MV-4-11 (cell line): Measurements from ENCODE around the gene FIBP.
"Not testable (repeated sequence)": the region's sequence is repeated elsewhere in the genome, so short reads cannot be mapped to it uniquely, and the experiment has no call there.

Experiments
- DNase-seq: peaks from one replicate; lab custom pipeline; 2025; lab: John Stamatoyannopoulos, UW

Gene FIBP

DNA sequence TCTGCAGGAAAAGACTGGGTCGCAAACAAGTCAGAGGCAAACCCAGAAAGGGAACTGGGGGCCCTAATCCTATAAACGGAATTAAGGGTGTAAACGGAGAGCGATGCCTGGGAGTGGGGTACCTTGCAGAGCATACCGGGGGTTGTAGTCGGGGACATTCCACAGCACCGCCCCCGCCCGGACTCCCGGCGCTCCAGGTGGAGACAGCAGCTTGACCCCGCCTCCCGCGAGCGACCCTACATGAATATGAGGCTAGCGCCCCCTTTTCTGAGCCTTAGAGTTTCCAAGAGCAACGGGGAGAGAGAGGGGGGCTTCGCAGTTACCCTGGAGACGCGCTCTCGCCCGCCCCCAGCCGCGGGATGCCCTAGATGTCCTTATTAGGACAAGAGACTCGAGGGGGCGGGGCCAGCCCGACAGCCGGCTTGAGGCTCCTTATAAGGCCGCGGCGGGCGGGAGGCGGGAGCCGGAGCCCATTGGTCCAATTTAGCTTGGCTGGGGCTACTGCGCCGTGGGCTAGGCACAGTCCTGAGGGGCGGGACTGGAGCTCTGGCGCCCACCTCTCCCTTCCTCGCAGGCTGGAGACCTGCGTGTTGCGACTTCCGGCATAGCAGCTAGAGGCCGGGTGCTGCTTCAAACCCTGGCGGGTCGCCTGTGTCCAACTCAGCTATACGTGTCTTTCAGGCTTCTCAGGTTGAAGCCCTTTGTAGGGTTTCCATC is 29.0 kb downstream of the FIBP start:
- peak; percentile 98 for DNase-seq

- no peak for DNase-seq
These were observed 29.6 kb downstream of the FIBP start for GRCh38 chr11:65858681-65859087.

DNA sequence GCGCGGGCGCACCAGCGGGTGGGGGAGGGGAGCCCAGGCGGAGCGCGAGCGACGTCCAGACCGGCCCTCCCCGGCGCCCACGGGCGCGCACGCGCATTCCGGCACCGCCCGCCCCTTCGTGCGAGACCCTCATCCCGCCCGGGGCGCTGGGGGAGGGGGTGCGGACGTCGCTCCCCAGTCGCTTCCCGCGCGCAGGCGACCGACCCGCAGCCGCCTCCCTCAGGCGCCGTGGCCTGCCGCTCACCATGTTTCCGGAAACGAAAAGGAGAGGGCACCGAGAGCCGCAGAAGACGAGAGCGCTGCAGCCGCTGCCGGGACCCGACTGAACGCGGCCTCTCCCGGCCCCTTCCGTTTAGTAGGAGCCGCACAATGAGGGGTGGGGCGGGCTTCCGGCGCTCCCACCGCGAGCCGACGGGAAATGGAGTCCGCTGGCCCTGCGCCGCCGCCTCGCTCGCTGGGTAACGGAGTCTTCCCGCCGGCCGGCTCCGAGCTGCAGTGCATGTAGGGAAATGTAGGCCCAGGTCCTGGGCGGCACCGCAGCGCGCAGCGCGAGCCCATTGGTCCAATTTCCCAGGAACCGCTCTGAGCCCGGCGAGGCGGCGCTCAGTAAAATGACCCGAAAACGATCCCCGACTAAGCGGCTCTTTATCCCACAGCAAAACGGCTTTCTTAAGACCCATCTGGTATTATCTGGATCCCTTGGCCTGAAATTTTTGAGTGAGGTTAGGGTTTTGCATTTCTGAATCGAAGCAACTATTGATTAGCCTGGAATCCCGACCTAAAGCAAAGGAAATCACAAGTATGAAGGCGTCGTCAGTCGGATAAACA is 30.2 kb downstream of the FIBP start, which contains the start of gene CFL1:
CFL1 (minus strand) TSS at position 328 of the 828 bp plus-strand sequence; CDS start at position 247, 81 bp downstream.
- DNase-seq = peak; percentile 95

- no peak for DNase-seq
These were observed 30.8 kb downstream of the FIBP start for GRCh38 chr11:65857500-65857852.

- DNase-seq = peak; percentile 82
These were observed 31.4 kb downstream of the FIBP start for GRCh38 chr11:65856689-65857499.

GRCh38 chr11:65855927-65856363 is 32.3 kb downstream of the FIBP start:
- DNase-seq = no peak

DNA sequence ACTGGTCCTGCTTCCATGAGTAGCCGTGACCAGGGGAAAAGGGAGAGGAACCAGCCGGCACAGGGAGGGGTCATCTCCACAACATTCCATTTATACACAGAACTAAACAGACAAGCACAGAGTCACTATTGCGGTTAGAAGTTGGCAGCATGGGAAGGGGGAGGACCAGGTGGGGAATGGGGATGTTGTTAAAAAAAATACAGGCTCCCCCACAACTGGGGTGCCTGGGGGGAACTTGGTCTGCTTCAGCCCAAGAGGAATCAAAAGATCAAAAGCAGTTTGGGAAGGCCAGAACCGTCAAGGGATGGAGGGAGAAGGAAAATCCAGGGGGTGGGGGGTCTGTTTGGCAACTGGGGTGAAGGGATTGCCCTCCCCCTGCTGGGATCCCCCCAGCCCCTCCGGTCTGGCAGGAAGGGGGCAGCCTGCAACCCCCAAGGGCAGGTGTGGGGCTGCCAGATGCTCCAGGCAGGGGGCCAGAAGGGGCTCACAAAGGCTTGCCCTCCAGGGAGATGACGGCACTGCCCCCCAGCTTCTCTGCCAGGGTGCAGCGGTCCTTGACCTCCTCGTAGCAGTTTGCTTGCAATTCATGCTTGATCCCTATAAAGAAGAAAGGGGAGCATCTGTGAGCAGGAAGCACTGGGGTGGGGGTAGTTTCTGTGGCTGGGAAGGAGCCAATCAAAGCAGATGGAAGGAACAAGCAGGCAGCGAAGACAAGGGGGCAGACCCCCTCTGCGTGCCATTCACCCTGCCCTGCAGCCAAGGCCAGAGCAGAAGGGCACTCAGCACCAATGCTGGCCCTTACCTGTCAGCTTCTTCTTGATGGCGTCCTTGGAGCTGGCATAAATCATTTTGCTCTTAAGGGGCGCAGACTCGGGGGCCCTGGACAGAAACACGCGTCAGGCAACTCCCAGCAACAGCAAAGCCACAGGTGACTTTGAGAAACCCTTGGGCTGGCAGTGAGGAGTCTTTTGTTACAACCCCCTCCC is 33.1 kb downstream of the FIBP start:
- no peak for DNase-seq

- DNase-seq = no peak
These were observed 34.1 kb downstream of the FIBP start for GRCh38 chr11:65854161-65854592.

- peak; percentile 11 for DNase-seq
These were observed 34.9 kb downstream of the FIBP start for GRCh38 chr11:65853246-65853979.

GRCh38 chr11:65852508-65853245 is 35.6 kb downstream of the FIBP start:
- DNase-seq = no peak

GRCh38 chr11:65851811-65852507 is 36.3 kb downstream of the FIBP start:
- no peak for DNase-seq

GRCh38 chr11:65851083-65851579 is 37.1 kb downstream of the FIBP start:
- DNase-seq = peak; percentile 38

- DNase-seq = no peak
These were observed 37.8 kb downstream of the FIBP start for GRCh38 chr11:65850217-65851082.

DNA sequence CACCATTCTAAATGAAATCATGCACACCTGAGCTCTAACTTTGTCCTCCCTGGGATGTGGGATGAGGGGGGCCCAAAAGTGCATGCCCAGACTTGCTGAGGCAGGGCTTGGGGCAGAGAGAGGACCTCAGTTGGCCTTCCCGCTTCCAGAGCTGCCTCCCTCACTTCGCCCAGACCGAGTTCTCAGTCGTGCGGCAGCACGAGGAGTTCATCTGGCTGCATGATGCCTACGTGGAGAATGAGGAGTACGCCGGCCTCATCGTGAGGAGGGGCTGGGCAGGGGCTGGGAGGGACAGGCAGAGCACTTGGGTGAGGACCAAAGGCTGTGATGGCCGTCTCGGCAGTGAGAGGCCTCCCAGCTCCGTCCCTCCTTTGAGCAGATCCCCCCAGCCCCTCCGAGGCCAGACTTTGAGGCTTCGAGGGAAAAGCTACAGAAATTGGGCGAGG is 38.5 kb downstream of the FIBP start:
- DNase-seq = no peak

DNA sequence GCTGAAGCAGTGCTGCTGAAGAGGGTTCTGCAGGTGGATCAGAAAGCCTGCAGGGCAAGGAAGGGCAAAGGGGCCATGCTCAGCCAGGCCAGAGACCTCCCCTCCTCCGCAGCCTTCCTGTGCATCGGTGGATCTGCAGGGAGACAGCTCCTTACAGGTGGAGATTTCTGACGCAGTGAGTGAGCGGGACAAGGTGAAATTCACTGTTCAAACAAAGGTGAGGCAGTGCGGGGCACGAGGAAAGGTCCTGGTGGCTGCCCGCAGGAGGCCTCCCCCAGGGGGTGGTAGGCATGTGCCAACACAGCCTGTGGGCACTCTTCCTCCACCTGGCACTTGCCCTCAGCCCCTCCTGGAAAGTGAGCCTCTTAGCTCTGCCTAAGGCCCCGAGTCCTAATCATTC is 38.9 kb downstream of the FIBP start:
- DNase-seq = no peak

DNA sequence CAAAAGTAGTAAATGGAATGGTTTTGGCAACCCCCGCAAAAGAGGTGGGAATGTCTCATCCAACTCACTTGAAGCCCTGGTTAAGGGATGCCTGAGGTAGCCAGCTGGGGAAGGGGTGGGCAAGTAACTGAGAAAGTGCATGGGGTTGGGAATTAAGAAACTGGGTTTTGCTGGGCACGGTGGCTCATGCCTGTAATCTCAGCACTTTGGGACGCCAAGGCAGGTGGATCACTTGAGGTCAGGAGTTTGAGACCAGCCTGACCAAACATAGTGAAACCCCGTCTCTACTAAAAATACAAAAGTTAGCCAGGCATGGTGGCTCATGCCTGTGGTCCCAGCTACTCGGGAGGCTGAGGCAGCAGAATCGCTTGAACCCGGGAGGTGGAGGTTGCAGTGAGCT is 39.6 kb downstream of the FIBP start:
- DNase-seq = not testable (repeated sequence)

DNA sequence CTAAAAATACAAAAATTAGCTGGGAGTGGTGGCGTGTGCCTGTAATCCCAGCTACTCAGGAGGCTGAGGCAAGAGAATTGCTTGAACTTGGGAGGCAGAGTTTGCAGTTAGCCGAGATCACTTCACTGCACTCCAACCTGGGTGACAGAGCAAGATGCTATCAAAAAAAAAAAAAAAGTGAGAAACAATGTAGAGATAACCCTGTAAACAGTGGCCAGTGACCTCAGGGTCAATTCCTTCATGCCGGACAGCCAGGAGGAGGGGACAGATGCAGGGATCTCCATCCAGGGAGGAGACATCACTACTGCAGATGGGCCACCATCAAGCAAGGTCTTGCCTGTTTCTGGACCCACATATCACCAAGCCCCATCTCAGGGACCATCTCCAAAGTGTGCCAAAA is 40.5 kb downstream of the FIBP start:
- no peak for DNase-seq
